Measurements from ENCODE around the gene ESAM. TPM values are rescaled to one million over a fixed set of nuclear protein-coding genes. Genes with fewer than 3 reads are reported as not detected.

The ESAM gene
- total and polyA plus RNA-seq, 2 of the 8 experiments (the other 6 are each of a cell fraction or from before 2014, with no cell fraction given) = 0.09 TPM; not detected in 1

DNA sequence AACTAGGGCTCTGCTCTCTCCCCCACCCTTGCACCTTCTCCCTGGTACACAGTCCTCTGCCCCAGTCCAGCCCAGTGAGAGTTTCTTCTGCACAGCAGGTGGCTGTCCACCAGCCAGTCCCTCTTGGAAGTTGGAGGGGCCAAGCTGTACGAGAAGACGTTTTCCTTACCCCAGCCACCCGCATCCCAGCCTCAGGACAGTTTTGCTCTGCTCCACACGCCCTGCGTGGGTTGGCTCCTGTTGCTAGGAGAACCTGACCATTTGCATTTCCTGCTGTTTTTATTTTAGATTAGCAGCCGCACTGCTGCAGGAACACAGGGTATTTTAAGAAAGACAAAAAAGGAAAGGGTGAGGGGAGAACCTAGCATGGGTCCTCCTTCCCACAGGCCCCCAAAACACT lies 39.9 kb downstream of the ESAM start (continued):
- no peak for TF ChIP-seq HDAC2 (IDR thresholded peaks at IDR 0.05; ENCODE audit: borderline replicate concordance in 1 of 2, low read depth in 2 of 2, low read length in 2 of 2)
- TF ChIP-seq RXRA (IDR thresholded peaks at IDR 0.05; ENCODE audit: insufficient read depth, low read depth, low read length) = no peak
- TF ChIP-seq POU5F1 (IDR thresholded peaks at IDR 0.05; ENCODE audit: low read depth, low read length) = no peak
